Epidermal melanocyte (primary cell): ENCODE measurements around the gene LENG1.

Experiments used
- DNase-seq: peaks from one replicate; pipeline ENCODE4 v3.0.0; 2011; ENCODE audit warnings: low spot score; ENCODE audit not compliant: insufficient read length

LENG1 gene

DNA sequence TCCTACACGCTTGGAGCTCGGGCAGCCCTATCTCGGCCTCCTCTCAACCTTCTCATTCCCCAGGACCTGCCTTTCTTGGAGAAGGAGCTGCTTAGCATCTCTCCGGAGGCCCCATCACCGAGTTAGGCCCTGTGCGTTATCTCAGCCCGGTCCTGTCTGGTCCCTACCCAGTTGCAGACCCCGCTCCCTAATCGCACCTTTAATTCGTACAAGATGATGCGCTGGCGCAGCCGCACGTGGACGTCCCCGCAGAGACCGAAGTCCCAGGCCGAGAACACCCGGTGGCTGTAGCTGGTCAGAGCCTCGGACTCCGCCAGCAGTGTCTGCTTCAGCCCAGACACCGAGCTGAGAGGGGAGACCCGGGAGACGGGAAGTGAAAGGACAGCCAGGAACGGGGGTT lies 5.7 kb upstream of the LENG1 start:
- DNase-seq, result no peak

DNA sequence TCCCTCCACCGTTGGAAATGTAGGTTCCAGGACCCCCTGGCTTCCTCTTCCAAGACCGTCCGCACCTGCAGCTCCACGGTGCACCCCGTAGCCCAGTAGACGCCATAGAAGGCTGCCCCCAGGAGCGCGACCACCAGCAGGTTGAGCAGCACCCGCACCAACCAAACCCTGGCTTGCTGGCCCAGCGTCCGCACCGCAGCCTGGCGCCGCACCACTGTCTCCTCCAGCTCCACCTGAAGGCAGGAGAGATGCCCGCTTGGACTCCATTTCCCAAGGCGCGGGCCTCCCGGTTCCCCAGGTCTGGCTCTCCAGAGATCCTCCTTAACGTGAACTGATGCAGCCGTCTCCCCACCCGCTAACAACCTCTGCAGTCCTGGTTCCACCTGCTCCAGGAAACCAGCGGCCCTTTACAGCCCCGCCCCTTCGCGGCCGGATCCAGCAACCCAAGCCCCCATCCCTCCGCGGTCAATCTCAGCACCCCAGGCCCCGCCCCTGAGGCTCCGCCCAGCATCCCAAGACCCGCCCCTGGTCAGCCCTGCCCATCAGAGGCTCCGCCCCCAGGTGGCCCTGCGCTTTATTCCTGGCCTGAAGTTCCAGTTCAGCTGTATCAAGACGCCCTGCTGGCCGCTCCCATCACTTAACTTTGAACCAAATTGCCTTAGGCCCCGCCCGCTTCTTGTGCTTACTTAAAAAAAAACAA lies 5.0 kb upstream of the LENG1 start:
- no peak for DNase-seq

DNA sequence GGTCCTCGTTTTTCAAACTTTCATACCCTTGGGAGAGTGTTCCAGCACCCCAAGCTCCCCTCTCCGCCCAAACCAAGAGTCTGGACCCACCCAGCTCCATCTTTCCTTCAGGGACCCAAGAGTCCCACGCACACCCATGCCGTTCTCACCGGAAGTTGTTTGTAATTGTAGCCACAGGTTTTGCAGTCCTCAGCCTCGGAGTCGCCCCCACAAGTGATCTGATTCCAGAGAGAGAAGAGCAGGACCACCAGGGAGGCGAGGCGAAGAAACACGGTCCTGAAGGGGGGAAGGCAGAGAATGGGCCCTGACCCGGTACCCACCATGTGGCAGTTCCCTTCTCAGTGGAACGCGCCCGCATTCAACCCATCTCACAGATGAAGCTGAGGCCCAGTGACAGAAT lies 3.4 kb upstream of the LENG1 start:
- DNase-seq, result no peak

DNA sequence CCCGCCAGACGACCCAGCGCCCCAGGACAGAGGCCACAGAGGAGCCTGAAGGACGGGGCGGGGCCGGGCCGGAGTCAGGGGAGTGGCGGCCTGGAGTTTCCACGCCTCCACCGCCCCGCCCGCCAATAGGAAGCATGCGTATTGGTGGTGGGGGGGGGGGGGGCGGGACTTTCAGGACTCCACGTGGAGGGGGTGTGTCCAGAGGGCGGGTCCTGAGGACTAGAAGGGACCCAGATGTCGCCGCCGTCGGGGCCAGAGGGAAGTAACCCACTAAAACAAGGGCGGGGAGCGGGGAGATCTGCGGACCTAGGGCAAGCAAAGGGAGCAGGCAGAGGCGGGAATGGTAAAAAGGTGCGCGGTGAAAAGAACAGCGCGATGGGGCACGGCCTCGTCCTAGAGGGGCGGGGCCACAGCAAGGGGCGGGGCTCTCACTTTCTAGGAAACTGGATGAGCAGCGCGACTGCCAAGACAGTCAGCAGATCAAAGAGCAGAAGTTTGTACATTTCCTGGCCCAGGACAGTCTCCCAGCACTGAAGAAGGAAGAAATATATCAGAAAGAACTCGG lies 2.8 kb upstream of the LENG1 start:
- peak; percentile 63 for DNase-seq

DNA sequence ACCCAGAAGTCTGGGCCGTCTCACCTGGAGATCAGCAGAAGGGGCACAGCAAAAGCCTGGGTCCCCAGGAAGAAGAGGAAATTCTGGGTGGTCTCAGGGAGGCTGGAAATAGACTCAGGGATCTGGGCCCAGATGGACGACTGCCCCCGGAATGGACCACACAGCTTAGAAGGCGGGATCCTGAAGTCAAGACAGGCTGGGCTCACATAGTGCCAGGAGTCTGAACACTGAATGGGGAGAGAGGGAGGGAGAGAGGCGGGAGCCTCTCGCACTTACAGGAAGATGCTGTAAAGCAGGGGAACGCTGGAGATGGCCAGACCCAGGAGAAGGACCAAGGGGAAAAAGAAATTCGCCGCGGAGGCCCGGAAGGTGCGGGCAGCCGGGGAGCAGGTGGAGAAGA lies 1.3 kb upstream of the LENG1 start:
- no peak for DNase-seq

DNA sequence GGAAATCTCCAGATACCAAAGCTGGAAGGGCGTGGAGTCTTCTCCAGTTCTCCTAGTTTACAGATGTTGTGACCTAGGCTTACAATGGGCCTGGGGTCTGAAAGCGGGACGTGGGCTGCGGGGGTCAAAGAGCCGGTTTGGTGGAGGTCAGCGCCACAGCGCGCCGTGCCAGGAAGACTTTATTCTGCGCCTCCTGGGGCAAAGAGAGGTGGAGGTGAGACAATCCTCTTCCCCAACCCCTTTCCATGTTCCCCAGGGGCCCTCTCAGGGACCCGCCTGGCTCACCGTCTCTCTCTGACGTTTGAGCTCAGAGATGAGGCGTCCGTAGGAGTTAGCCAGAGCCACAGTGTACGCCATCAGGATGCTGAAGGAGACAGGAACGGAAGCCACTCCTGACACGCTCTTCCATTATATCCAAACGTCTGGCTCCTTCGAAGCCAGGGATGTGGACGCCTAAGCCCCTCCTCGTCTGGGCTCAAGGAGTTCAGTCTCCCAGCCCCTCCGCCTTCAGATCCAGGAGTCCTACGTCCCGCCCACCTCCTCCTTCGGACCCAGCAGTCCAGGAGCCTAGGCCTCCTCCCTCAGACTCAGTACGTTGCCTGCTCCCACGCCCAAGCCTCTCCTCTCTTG lies 776 bp upstream of the LENG1 start:
- DNase-seq, result no peak

DNA sequence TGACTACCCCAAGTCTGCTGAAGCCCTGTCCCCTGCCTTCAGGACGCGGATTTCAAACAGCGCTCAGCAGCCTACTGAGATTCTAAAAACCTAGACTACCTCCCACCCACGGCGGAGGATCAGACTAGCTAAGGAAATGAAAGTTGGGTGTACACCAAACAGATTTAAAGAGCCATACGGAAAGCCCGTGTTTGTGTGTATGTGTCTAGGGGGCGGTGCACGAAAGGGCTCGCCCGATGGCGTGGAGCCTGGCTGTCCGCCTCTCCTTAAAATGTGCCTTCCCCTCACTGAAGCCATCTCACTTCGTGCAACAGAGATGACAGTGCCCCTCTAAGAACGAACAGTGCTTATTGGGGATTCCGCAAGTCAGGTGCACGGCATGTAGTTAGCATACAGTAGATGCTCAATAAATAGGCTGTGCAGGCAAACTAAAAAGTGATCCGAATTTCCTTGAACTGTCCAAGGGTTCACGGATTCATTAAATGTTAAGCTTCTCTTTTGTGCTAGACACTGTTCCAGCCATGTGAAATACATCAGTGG lies 639 bp downstream of the LENG1 start:
- DNase-seq, result peak; percentile 43

DNA sequence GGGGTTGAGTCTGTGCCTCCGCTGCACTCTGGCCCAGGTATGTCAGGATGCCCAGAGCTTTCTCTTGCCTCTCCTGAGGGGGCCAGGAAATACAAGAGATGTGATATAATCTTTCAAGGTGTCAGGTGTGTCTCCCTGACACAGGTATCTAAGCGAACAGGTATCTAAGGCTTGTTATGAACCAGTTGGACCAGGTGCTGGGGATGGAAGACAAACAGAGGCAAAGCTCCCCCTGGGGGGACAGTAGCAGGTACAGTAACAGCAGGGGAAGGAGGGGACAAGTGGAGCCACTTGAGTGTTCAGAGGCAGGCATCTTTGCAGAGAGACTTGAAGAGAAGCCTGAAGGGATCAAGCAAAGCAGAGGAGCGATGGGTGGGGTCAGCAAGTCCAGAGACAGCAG lies 2.6 kb downstream of the LENG1 start:
- DNase-seq, result no peak

DNA sequence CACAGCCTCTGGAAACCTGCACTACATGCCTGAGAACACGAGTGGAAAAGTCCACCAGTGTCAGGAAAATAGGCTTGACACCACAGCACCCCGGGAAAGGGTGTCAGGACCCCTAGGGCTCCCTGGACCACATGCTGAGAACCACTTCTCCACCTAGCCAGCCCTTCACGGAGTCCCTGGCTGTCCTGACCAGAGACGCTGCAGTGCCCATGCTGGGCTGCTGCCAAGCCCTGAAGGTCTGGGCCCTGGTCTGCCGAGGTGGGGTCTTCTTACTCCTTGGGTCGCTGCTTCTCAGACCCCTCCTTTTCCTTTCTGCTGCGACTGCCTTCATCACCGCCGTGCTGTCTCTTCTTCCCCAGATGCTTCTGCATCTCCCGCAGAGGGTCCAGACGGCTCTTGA lies 3.0 kb downstream of the LENG1 start:
- DNase-seq, result no peak

DNA sequence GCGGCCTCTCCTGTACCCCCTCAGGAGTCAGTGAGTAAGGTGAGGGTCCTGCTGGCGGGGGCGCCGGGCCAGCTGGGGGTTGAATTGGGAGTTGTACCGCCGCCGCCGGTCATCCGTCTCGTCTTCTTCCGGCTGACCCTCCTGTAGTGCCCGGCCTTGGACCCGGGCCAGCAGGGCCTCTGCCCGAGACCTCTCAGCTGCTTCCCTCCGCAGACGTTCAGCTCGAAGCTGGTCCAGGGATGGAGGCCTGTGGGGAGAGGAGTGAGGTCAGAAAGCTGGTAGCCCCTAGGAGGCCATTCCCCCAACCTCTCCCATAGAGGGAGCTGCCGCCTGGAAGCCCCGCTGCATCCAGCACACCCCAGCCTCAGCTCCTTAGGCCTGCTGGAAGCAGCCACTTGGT lies 3.8 kb downstream of the LENG1 start:
- DNase-seq, result no peak

DNA sequence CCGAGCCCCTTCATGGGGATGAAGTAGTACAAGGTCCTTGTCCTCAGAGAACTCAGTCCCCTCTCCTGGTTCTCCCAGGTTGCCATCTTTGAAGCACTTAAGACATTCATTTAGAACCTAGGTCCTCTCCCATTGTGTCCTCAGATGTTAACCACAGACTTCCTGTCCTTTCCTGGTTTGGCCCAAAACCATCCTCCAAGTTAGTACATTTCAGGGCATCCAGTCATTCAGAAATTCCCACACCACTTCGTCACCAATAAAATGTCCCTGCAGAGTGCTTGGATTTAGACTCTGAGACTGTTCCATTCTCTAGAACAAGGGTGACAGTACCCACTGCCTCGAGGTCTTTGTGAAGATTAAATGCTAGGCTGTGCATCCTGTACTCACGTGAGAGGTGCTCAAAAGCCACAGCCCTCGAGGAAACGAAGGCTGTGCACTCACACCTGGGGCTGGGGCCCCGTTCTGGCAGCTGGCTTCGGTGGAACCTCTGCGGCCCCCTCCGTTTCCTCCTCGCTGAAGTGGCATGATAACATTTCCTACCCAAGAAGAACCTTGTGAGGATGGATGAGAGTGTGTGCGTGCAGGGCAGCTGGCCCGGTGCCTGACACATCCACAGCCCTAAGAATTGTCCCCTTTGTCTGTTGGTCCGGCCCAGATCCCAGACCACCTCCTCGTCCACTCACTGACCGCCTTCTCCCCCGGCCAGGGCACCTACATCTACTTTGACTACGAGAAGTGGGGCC lies 4.7 kb downstream of the LENG1 start:
- no peak for DNase-seq

DNA sequence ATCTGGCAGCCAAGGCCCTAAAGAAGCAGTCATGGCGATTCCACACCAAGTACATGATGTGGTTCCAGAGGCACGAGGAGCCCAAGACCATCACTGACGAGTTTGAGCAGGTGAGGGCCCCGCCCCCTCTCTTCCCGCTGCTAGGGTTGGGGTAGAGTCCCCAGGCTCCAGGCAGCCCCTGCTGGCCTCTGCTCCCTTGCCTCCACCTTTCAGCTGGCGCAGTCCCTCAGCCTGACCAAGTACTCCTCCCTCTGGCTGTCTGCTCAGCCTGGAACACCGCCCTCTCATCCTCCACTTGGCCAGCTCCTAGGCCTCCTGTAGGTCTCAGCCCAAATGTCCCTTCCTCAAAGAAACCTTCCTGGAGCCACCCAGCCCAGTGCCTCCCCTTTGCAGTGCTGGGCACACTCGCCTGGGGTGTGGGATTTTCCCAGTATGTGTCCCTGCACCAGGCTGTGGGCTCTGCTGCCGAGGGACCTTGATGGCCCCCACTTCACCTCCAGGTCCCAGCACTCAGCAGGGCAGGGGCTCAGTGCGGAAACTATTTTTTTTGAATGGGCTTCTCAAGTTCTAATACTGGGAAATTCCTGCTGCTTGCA lies 5.7 kb downstream of the LENG1 start:
- DNase-seq, result no peak

DNA sequence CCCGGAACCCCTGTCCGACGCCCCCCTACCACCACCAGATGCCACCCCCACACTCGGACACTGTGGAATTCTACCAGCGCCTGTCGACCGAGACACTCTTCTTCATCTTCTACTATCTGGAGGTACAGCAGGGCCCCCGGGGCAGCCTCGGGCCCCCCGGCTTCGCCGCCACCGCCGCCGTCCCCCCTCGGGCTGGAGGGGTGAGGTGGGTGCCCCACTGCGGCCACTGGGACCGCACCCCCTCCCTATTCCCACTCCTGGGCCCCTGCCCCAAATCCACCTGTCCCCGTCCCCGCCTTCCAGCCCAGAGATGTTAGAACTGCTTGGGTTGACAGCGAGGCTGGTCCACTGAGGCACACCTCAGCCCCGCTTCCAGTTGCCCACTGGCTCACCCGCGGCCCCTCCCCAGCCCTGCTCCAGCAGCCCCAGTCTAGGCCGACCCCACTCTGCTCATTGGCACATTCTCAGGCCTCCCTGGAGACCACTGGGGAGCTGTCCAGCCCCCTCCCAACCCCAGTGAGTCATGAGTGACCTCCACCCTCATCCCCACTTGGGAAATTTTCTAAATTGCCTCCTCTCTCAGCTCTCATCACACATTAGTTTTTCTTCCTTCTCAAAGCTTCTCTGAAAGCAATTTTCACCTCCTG lies 6.5 kb downstream of the LENG1 start:
- DNase-seq, result no peak

DNA sequence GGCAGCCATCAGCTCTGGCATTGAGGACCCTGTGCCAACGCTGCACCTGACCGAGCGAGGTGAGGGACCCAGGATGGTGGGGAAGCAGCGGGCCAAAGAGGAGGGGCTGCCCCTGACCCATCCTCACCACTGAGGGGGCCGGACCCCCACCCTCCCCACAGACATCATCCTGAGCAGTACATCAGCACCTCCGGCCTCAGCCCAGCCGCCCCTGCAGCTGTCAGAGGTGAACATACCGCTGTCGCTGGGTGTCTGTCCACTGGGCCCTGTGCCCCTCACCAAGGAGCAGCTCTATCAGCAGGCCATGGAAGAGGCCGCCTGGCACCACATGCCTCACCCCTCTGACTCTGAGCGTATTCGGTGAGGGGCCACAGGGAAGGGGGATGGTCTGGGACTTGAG lies 7.3 kb downstream of the LENG1 start:
- DNase-seq, result no peak

DNA sequence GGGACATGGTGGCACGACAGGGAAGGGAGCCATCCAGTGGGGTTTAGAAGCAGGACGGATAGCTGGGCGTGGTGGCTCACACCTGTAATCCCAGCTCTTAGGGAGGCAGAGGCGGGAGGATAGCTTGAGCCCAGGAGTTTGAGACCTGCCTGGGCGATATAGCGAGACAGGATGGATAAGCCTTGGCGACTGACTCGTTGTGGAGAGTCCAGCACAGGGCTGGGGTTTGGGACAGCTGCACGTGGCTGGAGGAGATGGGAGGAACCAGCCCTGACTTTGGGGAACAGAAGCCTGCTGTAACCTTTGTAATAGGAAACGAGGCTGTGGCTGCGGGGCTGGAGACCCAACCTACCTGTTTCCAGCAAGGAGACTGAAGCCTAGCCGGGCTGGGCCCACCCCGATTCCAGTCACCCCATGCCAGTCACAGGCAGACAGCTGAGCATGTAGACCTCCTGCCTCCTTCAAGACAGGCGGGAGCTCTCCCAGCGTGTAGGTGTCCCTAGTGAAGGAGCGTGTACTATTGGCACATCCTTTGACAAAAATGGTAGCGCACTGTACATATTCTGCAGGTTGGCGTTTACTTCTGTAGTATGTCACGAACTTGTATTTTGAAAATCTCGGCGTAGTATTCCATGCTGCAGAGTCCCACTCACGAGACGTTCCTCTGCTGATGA lies 8.0 kb downstream of the LENG1 start:
- DNase-seq, result no peak

DNA sequence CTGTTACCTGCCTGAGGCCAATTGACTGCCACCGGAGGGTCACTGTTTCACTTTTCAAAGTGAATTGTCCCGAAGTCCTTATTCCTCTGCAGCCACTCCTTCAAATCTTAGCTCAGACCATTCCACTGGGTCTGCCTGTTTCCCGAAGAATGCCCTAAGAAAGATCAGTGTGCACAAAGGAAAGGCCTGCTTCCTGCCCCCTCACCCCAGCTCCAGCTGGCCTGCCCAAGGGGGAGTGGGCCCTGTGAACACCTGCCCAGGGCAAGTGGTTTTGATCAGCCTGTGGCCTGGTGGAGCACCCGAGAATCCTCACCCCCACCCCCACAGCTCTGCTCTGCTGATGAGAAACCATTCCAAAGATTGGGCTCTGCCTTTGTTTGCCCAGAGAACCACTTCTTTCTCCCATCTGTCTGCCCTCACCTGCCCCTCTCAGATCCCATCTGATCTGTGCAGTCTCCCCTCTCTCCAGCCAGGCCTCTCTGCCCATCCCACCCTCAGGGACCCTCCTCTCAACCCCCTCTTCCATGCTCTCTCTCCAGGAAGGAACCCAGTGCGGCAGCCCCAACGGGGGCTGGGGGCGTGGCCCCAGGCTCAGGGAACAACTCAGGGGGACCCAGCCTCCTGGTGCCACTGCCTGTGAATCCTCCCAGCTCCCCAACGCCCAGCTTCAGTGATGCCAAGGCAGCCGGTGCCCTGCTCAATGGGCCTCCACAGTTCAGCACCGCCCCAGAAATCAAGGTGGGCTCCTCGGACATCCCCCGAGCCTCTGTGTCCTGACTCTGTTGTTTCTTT lies 10.3 kb downstream of the LENG1 start:
- no peak for DNase-seq

DNA sequence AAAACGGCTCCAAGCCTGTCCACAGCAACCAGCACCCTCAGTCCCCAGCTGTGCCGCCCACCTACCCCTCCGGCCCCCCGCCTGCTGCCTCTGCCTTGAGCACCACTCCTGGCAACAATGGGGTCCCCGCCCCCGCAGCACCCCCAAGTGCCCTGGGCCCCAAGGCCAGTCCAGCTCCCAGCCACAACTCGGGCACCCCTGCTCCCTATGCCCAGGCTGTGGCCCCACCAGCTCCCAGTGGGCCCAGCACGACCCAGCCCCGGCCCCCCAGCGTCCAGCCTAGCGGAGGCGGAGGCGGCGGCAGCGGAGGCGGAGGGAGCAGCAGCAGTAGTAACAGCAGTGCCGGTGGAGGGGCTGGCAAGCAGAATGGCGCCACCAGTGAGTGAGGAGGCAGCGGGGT lies 11.4 kb downstream of the LENG1 start:
- DNase-seq, result no peak

DNA sequence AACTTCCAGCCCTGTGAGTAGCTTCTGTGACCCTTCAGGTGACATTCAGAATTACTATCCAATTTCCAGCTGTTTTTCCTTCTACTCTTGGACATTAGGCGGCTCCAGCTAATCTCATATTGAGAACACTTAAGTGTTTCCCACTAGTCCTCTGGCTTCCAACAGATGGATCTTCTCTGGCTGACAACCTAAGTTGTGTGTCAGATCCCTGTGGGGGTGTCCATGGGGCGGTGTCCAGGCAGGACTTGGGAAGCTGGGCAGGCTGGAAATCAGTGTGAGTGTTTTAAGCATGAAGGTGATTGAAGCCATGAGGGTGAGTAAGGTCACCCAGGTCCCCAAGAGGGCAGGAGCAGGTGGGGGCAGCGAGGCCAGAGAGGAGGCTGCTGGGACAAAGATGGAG lies 11.8 kb downstream of the LENG1 start:
- DNase-seq, result no peak

DNA sequence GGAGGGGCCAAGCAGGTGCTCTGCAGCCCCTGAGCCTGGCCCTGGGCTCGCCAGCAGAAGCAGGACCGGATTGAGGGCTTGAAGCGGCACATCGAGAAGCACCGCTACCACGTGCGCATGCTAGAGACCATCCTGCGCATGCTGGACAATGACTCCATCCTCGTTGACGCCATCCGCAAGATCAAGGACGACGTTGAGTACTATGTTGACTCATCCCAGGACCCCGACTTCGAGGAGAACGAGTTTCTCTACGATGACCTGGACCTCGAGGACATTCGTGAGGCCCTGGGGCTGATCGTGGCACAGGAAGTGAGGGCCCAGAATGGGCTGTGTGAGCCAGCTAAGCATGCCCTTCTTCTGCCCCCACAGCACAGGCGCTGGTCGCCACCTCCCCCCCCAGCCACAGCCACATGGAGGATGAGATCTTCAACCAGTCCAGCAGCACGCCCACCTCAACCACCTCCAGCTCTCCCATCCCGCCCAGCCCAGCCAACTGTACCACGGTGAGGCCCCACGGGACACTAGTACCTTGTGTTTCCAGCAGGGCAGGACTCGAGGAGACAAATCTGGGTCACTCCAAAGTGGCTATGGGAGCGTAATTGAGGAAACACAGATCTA lies 13.9 kb downstream of the LENG1 start:
- DNase-seq, result no peak
